Adrenal gland (tissue), 5 donors: ENCODE data around the gene AK8.

ENCODE experiments used
- POLR2A ChIP-seq, 2 donors: fragments of 450-650 bp; IDR thresholded peaks; one replicate each; pipeline ENCODE4 v1.6.1; 2017; ENCODE audit warnings: antibody characterized with exemption in 2 of 2, mild to moderate bottlenecking in 2 of 2, moderate library complexity in 1 of 2
- TF ChIP-seq, protein P1 (sequence below), 6 experiments: fragments of 450-650 bp in 4 of 6; fragments of 200-600 bp in 2 of 6; sonication (generic) in 1 of 6; IDR thresholded peaks; 1 replicate in 5 of 6; 2 replicates in 1 of 6; pipeline versions ENCODE4 v1.5.1 to v1.8.0; 2016 to 2021; ENCODE audit warnings: antibody characterized with exemption in 6 of 6, mild to moderate bottlenecking in 2 of 6, moderate library complexity in 1 of 6
- donor health status: DM: no; HTN: no; CAD: no.

DNA sequence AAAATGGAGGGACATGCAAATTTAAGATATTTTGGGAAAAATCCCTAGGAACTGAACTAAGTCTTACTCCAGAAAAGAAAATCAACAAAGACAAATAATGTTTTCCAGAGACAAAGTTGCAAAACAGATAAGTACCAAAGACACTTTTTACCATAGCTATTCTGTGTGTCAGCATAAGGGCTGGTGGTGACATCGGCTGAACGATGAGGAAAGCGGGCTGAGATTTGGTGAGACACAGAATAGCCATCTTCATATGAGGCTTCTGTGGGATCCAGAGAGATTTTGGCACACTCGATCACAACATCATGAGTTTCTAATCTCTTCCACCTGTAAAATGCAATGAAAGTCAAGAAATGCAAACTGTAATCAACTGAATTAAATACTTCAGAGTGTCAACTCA is 34.0 kb upstream of the AK8 start:
- no peak for TF ChIP-seq POLR2A (IDR thresholded peaks at IDR 0.05)
- TF ChIP-seq, protein P1, sequence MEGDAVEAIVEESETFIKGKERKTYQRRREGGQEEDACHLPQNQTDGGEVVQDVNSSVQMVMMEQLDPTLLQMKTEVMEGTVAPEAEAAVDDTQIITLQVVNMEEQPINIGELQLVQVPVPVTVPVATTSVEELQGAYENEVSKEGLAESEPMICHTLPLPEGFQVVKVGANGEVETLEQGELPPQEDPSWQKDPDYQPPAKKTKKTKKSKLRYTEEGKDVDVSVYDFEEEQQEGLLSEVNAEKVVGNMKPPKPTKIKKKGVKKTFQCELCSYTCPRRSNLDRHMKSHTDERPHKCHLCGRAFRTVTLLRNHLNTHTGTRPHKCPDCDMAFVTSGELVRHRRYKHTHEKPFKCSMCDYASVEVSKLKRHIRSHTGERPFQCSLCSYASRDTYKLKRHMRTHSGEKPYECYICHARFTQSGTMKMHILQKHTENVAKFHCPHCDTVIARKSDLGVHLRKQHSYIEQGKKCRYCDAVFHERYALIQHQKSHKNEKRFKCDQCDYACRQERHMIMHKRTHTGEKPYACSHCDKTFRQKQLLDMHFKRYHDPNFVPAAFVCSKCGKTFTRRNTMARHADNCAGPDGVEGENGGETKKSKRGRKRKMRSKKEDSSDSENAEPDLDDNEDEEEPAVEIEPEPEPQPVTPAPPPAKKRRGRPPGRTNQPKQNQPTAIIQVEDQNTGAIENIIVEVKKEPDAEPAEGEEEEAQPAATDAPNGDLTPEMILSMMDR (IDR thresholded peaks at IDR 0.05) = no peak
